K562 treated with DMSO at 1 percent for 24 hours (cell line): ENCODE data around the gene ZMYND10. TPM values are rescaled to one million over a fixed set of nuclear protein-coding genes. Genes with fewer than 3 reads are reported as not detected.

Source experiments
- total RNA-seq: library from RNA; unstranded; fragments of 300-600 nt; gene quantifications from 2 replicates; pipeline ENCODE4 v1.2.3, GENCODE V29; 2022; ENCODE audit warnings: low read depth; ENCODE audit not compliant: insufficient read depth

Gene ZMYND10
- total RNA-seq = 0.88 and 1.3 TPM in 2 replicates

DNA sequence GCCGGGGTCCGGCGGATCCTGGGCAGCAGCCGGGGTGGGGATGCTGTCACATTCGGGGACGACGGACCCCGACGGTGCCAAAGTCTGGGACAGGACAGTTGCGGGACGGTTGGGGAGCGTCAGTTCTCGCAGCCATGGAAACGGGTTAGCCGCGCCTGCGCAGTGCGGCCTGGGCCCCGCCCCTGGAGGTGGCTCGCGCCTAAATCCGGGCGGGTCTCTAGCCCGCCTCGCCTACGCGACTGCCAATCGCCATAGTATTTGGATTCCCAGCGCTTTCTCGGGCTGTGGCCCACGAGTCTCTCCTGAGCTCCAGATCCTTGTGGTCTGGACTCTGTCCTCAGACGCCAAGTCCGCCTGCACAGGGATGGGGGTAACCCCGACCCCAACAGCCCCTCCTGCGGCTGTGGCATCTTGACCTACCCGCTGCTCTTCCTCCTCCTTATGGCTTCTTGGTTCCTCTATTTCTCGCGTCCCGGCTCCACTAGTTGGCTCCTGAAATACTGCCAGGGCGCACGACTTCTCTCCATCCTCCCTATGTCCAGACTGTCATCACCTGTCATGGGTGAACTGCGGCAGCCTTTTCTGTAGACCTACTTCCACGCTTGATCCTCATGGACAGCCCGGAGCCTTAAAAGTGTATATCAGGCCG is at the start of gene ZMYND10:
Gene ZMYND10 (minus strand): TSS at position 147 of the 649 bp plus-strand sequence. CDS start 153 bp downstream, outside the sequence.

DNA sequence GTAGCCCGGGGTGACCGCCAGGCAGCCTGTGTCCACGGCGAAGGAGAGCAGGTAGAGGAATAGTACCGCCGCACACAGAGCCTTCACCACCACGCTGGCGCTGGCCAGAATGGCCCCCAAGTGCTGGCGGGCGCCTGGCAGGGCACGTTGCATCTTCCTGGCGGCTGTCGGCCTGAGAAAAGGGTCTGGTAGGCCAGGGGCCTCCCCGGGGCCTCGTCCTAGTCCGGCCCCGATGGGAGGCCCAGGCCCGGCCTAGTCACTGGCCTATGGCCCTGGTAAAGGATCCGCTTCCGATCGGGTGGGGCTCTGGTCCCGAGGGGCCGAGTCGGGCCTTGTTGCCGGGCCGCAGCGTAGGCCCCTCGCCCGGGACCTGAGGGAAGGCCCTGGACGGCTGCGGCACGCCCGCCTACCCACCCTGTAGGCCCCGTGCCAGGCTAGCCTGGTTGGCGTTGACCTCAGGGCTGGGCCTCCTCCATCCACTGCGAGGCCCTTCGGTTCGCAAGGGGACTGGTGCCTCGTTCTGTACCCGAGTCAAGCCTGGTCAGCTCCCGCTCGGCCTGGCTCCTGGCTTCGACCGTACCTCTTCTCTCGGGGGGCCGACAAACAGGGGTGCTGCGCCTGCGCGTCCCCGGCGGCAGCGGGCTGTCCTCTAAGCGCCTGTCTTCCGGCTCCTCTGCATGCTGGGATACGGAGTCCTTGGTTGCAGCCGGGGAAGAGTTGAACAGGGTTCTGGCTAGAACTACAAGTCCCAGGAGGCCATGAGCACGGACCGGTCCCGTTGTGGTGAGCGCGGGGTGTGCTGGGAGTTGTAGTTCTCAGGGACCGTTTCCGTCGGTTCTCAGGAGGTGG is 13.6 kb upstream of the ZMYND10 start, which contains the start of gene TMEM115:
Gene TMEM115 (minus strand): TSS at position 611 of the 849 bp plus-strand sequence. CDS start 458 bp downstream, at position 153.

DNA sequence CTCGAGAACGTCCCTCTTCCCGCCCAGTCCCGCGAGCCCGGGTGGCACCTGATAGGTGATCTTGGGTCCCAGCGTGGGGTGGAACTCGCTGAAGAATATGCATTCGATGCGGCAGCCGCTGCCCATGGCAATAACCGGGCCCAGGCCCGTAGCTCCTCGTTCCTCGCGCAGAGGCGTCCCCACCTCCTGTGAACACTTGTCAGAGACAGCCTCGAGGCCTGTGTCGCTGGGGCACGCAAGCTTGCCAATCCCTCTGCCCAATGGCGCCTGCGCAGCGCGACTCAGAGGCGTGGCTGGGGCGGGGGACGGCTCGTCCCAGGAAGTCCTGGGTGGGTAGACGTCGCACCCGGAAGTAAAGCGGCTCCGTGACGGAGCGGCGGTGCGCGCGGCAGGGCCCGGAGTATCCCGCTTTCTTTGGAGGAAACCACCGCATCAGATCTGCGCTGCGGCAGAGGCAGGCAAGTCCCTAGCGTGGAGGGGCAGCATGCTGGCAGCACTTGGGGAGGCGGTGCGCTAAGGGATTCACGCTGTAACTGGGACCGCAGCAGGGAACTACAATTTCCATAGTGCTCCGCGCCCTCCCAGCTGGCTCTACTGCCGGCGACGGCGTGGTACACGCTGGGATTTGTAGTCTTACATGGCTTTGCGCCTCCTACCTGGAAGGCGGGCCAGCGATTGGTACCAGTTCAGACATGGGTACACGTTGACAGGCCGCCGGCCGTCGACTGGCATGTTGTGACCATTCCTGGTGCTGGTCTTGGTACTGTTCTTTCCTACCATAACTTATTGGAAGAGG is 5.2 kb upstream of the ZMYND10 start, which contains the start of the genes CYB561D2 and NPRL2:
Gene CYB561D2 (plus strand): TSS at position 336 of the 796 bp plus-strand sequence. CDS start 572 bp downstream, outside the sequence.
Gene NPRL2 (minus strand): TSS at position 249 of the 796 bp plus-strand sequence. CDS start 123 bp downstream, at position 126.

DNA sequence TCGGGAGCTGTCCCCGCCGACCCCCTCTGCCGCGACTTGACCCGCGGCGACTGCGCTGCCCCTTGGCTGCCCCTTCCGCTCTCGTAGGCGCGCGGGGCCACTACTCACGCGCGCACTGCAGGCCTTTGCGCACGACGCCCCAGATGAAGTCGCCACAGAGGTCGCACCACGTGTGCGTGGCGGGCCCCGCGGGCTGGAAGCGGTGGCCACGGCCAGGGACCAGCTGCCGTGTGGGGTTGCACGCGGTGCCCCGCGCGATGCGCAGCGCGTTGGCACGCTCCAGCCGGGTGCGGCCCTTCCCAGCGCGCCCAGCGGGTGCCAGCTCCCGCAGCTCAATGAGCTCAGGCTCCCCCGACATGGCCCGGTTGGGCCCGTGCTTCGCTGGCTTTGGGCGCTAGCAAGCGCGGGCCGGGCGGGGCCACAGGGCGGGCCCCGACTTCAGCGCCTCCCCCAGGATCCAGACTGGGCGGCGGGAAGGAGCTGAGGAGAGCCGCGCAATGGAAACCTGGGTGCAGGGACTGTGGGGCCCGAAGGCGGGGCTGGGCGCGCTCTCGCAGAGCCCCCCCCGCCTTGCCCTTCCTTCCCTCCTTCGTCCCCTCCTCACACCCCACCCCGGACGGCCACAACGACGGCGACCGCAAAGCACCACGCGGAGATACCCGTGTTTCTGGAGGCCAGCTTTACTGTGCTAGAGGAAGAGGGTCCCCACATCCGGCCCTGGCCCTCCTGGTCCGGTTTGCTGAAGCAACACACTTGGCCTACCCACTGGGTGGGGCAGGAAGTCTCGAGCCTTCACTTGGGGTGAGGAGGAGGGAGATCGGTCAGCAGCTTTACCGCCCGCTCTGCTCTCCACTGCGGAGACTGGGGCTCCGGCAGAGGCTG is 4.8 kb downstream of the ZMYND10 start, which contains the start of gene RASSF1:
Gene RASSF1 (minus strand): TSS at position 389 of the 882 bp plus-strand sequence. CDS start 31 bp downstream, at position 358.

DNA sequence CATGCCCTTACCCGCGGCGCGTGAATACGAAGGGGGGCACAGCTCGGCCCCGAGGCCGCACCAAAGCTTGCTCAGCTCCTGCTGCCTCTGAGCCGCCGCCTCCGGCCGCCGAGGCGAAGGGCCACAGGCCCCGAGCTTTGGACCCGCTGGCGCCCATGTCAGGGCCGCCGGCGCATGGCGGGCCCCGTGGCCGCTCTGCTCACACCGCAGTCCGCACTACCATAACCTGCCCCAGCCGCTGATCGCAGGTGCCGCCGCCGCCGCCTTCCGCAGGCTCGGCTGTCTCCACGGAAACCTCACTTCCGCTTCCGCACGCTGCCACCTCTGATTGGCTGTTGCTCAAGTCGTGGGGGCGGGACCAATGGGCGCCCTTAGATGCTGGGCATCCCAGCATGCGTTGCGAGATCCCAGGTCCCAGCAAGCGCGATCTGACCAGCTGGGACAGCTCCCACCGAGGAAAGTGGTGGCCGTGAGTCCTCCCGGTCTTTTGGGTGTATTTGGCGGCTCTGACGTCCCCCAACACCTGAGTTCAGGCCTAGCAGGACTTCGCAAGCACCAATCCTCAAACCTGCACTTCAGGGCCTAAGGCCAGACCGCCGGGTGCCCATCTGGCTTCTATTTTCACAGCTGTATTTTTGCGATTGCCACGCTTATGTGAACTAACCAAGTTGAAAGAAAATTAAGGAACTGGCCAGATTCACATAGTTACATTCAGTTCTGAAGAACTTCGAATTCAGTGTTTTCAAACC is 17.4 kb downstream of the ZMYND10 start, which contains the start of gene TUSC2:
Gene TUSC2 (minus strand): TSS at position 281 of the 749 bp plus-strand sequence. CDS start 124 bp downstream, at position 157.

DNA sequence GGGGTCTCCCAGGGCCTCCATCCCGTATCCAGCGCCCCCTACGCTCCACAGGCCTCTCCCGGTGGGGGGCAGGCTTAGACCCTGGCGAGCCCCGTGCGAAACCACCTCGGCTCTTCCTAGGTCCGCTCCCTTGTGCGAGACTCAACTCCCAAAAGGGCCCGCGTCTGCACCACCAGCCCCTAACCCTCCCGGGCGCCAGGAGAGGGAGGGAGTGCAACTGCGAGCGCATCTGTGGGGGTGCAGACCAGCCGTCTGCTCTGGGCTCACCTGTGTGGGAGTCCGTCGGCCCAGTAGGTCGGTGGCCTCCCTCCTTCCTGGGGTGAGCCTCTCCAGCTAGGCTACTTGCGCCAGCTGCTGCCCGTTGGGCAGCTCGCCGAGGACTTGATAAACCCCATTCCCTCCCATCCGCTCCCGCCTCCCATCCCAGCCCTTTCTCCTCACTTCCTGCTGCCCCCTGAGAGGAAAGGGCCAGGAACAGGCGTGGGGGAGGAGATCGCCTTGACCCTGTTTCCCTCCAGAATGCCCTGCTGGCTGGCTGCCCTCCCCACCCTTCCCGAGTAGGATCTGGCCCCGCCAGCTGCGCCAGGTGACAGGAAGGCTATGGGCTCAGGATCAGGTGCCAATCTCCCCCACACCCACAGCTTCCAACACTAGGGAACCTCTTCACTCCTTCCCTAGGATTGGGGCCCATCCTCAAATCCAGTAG is 23.0 kb downstream of the ZMYND10 start, which contains the start of gene HYAL2:
Gene HYAL2 (minus strand): TSS at position 360 of the 706 bp plus-strand sequence. CDS start 2,256 bp downstream, outside the sequence.

DNA sequence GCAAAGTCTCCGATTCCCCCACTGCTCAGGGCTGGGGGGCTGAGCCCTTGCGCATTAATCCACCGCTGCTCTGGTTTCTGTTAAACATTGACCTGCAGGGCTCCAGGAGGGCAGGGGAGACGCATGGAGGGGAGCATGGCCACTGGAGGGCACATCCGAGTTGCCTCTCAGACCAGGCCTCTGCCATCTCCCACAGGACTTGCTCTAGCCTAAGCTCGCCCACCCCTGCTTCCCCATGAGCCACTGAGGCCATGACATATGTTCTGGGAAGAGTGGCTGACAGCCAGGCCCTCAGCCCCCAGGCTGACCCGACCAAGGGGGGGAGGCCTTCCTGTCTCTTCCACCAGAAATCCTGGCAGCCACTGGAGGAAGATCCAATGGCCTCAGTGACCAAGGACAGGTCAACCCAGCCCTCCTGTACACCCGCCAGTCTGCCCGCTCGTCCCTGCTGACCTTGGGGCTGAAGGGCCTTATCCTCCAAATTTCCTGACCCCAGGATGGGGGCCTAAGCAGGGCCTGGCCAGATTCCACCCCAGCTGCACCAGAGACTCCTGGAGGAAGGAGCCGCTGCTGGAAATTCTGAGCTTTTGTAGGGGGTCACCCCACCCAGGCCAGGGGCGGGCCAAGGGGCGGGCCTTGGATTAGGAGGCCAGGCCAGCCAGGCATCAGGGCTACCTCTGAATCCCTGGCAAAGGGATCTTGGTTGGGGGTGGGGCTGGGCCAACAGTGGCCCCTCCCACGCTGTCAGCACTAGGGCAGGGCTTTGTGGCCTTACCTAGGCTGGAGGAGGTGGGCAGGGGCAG is 42.3 kb downstream of the ZMYND10 start, which contains the start of gene HYAL1:
Gene HYAL1 (minus strand): TSS at position 562 of the 803 bp plus-strand sequence. CDS start 618 bp downstream, outside the sequence.

DNA sequence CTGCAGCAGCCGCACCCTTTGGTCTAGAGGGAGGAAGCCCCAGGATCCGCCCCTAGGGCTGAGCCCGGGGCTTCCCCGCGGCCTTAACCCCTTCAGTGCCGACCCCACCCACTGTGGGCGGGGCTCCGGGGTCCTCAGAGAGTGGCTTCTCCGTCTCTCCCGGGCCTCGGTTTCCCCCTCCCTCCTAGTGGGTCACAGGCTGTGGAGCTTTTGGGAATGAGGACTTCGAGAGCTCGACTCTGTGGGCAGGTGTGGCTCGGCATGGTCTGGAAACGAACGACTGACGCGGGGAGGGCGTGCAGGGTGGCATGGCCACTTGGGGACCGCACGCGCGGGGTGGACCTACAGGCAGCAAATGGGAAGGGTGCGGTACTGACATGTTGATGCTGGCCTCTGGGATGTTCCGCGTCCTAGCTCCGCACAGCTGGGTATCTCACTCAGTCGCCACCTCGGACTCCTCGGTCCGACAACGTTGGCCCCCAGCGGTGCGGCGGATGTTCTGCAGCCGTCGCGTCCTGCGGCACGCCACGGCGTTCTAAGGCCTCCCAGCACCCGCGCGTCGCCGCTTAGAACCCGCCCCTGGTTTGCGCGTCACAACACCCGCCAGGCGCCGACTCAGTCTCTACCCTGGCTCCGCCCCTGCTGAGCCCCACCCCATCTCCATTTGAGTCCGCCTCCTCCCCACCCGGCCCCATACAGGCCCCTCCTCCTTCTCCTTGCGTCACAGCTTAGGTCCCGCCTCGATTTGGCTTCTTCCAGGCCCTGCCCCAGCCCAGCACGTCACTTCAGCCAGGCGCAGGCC is 46.5 kb downstream of the ZMYND10 start, which contains the start of the genes HYAL3 and NAA80:
Gene HYAL3 (minus strand): TSS at position 570 of the 802 bp plus-strand sequence. CDS start 3,803 bp downstream, outside the sequence.
Gene NAA80 (minus strand): TSS at position 570 of the 802 bp plus-strand sequence. CDS start 1,942 bp downstream, outside the sequence.

DNA sequence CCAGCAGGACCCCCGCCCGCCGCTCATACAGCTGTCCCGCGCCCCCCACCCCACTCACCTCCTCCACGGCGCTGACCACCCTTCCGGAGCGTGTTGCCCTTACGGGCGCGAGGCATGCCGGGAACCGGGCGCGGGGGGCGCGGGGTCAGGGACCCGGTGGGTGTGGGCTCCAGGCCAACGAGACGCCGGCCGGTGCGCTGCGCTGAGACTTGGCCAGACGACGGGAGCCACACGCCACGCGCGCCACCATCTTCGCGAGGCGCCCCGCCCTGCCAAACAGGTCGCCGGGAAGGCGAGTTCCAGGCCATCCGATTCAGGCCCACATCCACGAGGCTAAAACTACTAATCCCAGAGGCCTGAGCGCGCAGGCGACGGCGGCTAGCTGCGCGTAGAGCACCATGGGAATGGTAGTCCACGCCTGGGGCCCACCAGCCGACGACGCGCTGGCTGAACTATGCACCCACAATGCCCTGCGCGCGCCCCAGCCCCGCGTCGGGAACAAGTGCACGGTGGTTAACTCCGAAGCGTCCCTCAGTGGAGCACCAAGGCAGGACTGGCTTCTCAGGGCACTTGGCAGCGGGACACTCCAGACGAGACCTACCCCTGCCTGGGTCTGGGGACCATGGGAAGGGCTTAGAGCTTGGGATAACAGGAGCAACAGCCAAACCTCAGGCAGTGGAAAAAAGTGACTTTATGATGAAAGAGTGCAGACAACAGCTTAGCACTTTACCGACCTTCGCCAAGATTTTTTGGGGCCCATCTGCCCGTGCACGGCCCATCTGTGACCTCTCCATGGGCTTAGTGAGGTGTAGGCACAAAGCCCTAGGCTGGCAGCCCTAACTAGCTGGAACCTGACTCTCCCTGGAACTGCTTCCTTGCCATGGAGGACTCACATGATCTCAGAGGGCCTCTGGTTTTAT is 53.1 kb downstream of the ZMYND10 start, which contains the start of gene IFRD2:
Gene IFRD2 (minus strand): TSS at position 271 of the 920 bp plus-strand sequence. CDS start 155 bp downstream, at position 116.

Other genes with a start within 250 kb of the ZMYND10 start
- 2.6 and 3.8 TPM in 2 replicates for gene SEMA3F, start 190.4 kb downstream of the ZMYND10 start, total RNA-seq
- gene GNAT1, start 154.1 kb downstream of the ZMYND10 start, total RNA-seq = not detected in 2 replicates
- gene SLC38A3, start 140.5 kb downstream of the ZMYND10 start, total RNA-seq = 0.20 and 0.23 TPM in 2 replicates
- 117 and 120 TPM in 2 replicates for gene GNAI2, start 109.5 kb downstream of the ZMYND10 start, total RNA-seq
- gene SEMA3B, start 76.6 kb downstream of the ZMYND10 start, total RNA-seq = 2.9 and 4.0 TPM in 2 replicates
- gene LSMEM2, start 66.6 kb downstream of the ZMYND10 start, total RNA-seq = not detected in 2 replicates
- 28.7 and 39.0 TPM in 2 replicates for gene IFRD2, start 53.3 kb downstream of the ZMYND10 start, total RNA-seq
- 7.0 and 10.0 TPM in 2 replicates for gene HYAL3, start 46.3 kb downstream of the ZMYND10 start, total RNA-seq
- 7.8 and 8.6 TPM in 2 replicates for gene NAA80, start 46.3 kb downstream of the ZMYND10 start, total RNA-seq
- gene HYAL1, start 42.2 kb downstream of the ZMYND10 start, total RNA-seq = 4.3 and 6.8 TPM in 2 replicates
- 21.1 and 27.9 TPM in 2 replicates for gene HYAL2, start 23.0 kb downstream of the ZMYND10 start, total RNA-seq
- gene TUSC2, start 17.5 kb downstream of the ZMYND10 start, total RNA-seq = 46.1 and 70.9 TPM in 2 replicates
- gene RASSF1, start 4.9 kb downstream of the ZMYND10 start, total RNA-seq = 51.1 and 54.0 TPM in 2 replicates
- gene NPRL2, start 5.0 kb upstream of the ZMYND10 start, total RNA-seq = 24.8 and 28.6 TPM in 2 replicates
- 16.0 and 16.1 TPM in 2 replicates for gene CYB561D2, start 5.1 kb upstream of the ZMYND10 start, total RNA-seq
- gene TMEM115, start 13.8 kb upstream of the ZMYND10 start, total RNA-seq = 46.7 and 47.7 TPM in 2 replicates
- 0.53 and 0.74 TPM in 2 replicates for gene CACNA2D2, start 157.9 kb upstream of the ZMYND10 start, total RNA-seq
- gene C3orf18, start 222.0 kb upstream of the ZMYND10 start, total RNA-seq = 4.1 and 6.8 TPM in 2 replicates
- gene HEMK1, start 223.8 kb upstream of the ZMYND10 start, total RNA-seq = 21.0 and 23.4 TPM in 2 replicates